Activated CD4-positive, alpha-beta T cell treated with anti-CD3 and anti-CD28 coated beads for 36 hours (primary cell): ENCODE measurements around the gene ATG2B. TPM values are rescaled to one million over a fixed set of nuclear protein-coding genes. Genes with fewer than 3 reads are reported as not detected.
"Not testable (repeated sequence)": the region's sequence is repeated elsewhere in the genome, so short reads cannot be mapped to it uniquely, and the experiment has no call there.

ENCODE experiments used
- ATAC-seq: fragments of 200-7000 bp; cut with Tn5 transposase; one replicate; pipeline ENCODE4 v1.10.0; 2021; ENCODE audit warnings: mild to moderate bottlenecking, moderate library complexity
- CTCF ChIA-PET: fragments of 350-600 bp; sonication (Branson Sonifier 250); formaldehyde crosslinking; loops from one replicate; lab custom pipeline; 2021; ENCODE audit warnings: antibody characterized with exemption; lab: Charles Lee
- POLR2A ChIA-PET: fragments of 350-600 bp; sonication (Branson Sonifier 250); formaldehyde crosslinking; loops from one replicate; lab custom pipeline; 2021; ENCODE audit warnings: antibody characterized with exemption, inconsistent platforms; lab: Charles Lee
- DNase-seq: peaks from one replicate; pipeline ENCODE4 v3.0.0-alpha.2; 2020
- H3K27ac Mint-ChIP-seq: one replicate; pipeline ENCODE4 v1.8.0; 2021; ENCODE audit warnings: mixed read lengths
- H3K27me3 Mint-ChIP-seq: one replicate; pipeline ENCODE4 v1.8.0; 2021; ENCODE audit warnings: mixed read lengths
- H3K36me3 Mint-ChIP-seq: one replicate; pipeline ENCODE4 v1.8.0; 2021; ENCODE audit warnings: low read depth, mixed read lengths
- H3K4me1 Mint-ChIP-seq: one replicate; pipeline ENCODE4 v1.8.0; 2021; ENCODE audit warnings: mixed read lengths
- H3K4me3 Mint-ChIP-seq: one replicate; pipeline ENCODE4 v1.8.0; 2021; ENCODE audit warnings: mild to moderate bottlenecking, moderate library complexity, mixed read lengths
- H3K9me3 Mint-ChIP-seq: one replicate; pipeline ENCODE4 v1.8.0; 2021; ENCODE audit warnings: low read depth, mixed read lengths
- intact Hi-C, 2 experiments: fragments of 100-400 bp; cut with DNase I in 1 of 2; cut with micrococcal nuclease in 1 of 2; formaldehyde crosslinking; loops; one replicate each; pipeline versions ENCODE4 v1.14.2 to v1.15.1; 2022 to 2024; cut with DNase I, micrococcal nuclease
- total RNA-seq, 2 experiments: library from RNA; stranded (reverse); gene quantifications; one replicate each; pipeline ENCODE4 v1.2.3, GENCODE V29; 2021

ATG2B gene
- total RNA-seq, 2 experiments from 2014 or later: 13.5 to 17.6 TPM

- DNase-seq, H3K27me3 Mint-ChIP-seq, H3K4me3 Mint-ChIP-seq, ATAC-seq, intact Hi-C loops, H3K9me3 Mint-ChIP-seq, POLR2A ChIA-PET, H3K36me3 Mint-ChIP-seq, H3K27ac Mint-ChIP-seq: not testable (repeated sequence)
- CTCF ChIA-PET: interaction anchor here (0.7 kb wide), 1 partner anchor 20 kb away, joined by 3 read pairs; no protein-coding TSS in a partner anchor
- H3K4me1 Mint-ChIP-seq: peaks cover 13% of the 10 kb centered on the region
Measured at GRCh38 chr14:96347957-96348356, 15.2 kb downstream of the ATG2B start.

GRCh38 chr14:96345669-96346068 is 17.5 kb downstream of the ATG2B start:
- Mint-ChIP-seq H3K4me3 (no peak overlapping the region), H3K9me3 (no peaks in the 10 kb centered on the region), H3K36me3 (peaks cover 1% of the 10 kb centered on the region), H3K27ac (no peak overlapping the region), H3K4me1 (peaks cover 13% of the 10 kb centered on the region), H3K27me3 (no peaks in the 10 kb centered on the region)
- ChIA-PET POLR2A (interaction anchor here (0.7 kb wide), 1 partner anchor 23 kb away, joined by 3 read pairs; no protein-coding TSS in a partner anchor), CTCF (no interaction called here)
- intact Hi-C loops: no loop called here
- DNase-seq (no peak), ATAC-seq (no peak)

- no peaks in the 10 kb centered on the region for H3K27me3 Mint-ChIP-seq
- CTCF ChIA-PET: interaction anchor here (0.9 to 1.6 kb wide), 5 partner anchors 9 to 84 kb away, joined by 3 to 5 read pairs (median 3); no protein-coding TSS in a partner anchor
- POLR2A ChIA-PET: no interaction called here
- H3K36me3 Mint-ChIP-seq: peaks cover 15% of the 10 kb centered on the region
- H3K9me3 Mint-ChIP-seq: no peaks in the 10 kb centered on the region
- no peak overlapping the region for H3K4me3 Mint-ChIP-seq
- ATAC-seq: no peak
- no peak overlapping the region for H3K27ac Mint-ChIP-seq
- DNase-seq: no peak
- intact Hi-C loops: no loop called here
- no peaks in the 10 kb centered on the region for H3K4me1 Mint-ChIP-seq
Measured at GRCh38 chr14:96341323-96341722, 21.8 kb downstream of the ATG2B start.

GRCh38 chr14:96338551-96338950 is 24.6 kb downstream of the ATG2B start:
- no peaks in the 10 kb centered on the region for H3K9me3 Mint-ChIP-seq
- H3K4me1 Mint-ChIP-seq: no peaks in the 10 kb centered on the region
- DNase-seq: no peak
- ChIA-PET CTCF (no interaction called here), POLR2A (no interaction called here)
- H3K27ac Mint-ChIP-seq: no peak overlapping the region
- peaks cover 16% of the 10 kb centered on the region for H3K36me3 Mint-ChIP-seq
- intact Hi-C loops: no loop called here
- H3K4me3 Mint-ChIP-seq: no peak overlapping the region
- no peaks in the 10 kb centered on the region for H3K27me3 Mint-ChIP-seq
- no peak for ATAC-seq

- Mint-ChIP-seq H3K4me3 (no peak overlapping the region), H3K4me1 (peaks cover 2% of the 10 kb centered on the region), H3K27me3 (no peaks in the 10 kb centered on the region), H3K9me3 (no peaks in the 10 kb centered on the region), H3K36me3 (peaks cover 25% of the 10 kb centered on the region), H3K27ac (no peak overlapping the region)
- ChIA-PET CTCF (no interaction called here), POLR2A (no interaction called here)
- no peak for DNase-seq
- no peak for ATAC-seq
- intact Hi-C loops: no loop called here
Measured at GRCh38 chr14:96324219-96324618, 38.9 kb downstream of the ATG2B start.

GRCh38 chr14:96320605-96321004 is 42.5 kb downstream of the ATG2B start:
- intact Hi-C loops: no loop called here
- ATAC-seq (peak; percentile 78), DNase-seq (no peak)
- H3K4me3 Mint-ChIP-seq: no peak overlapping the region
- no peaks in the 10 kb centered on the region for H3K27me3 Mint-ChIP-seq
- H3K36me3 Mint-ChIP-seq: peaks cover 37% of the 10 kb centered on the region
- no peak overlapping the region for H3K27ac Mint-ChIP-seq
- ChIA-PET CTCF (no interaction called here), POLR2A (no interaction called here)
- H3K9me3 Mint-ChIP-seq: no peaks in the 10 kb centered on the region
- peaks cover 2% of the 10 kb centered on the region for H3K4me1 Mint-ChIP-seq

- Mint-ChIP-seq H3K9me3 (no peaks in the 10 kb centered on the region), H3K4me3 (no peak overlapping the region), H3K4me1 (peaks cover 2% of the 10 kb centered on the region), H3K27me3 (no peaks in the 10 kb centered on the region), H3K36me3 (peaks cover 42% of the 10 kb centered on the region), H3K27ac (no peak overlapping the region)
- ChIA-PET CTCF (no interaction called here), POLR2A (no interaction called here)
- ATAC-seq (no peak), DNase-seq (no peak)
- intact Hi-C loops: no loop called here
Measured at GRCh38 chr14:96318836-96319235, 44.3 kb downstream of the ATG2B start.

- Mint-ChIP-seq H3K27ac (no peak overlapping the region), H3K36me3 (peaks cover 37% of the 10 kb centered on the region), H3K27me3 (no peaks in the 10 kb centered on the region), H3K4me1 (peaks cover 2% of the 10 kb centered on the region), H3K4me3 (no peak overlapping the region), H3K9me3 (no peaks in the 10 kb centered on the region)
- DNase-seq (no peak), ATAC-seq (no peak)
- POLR2A ChIA-PET: no interaction called here
- intact Hi-C loops: no loop called here
- CTCF ChIA-PET: no interaction called here
Measured at GRCh38 chr14:96316087-96316486, 47.1 kb downstream of the ATG2B start.

- no peak overlapping the region for H3K4me3 Mint-ChIP-seq
- CTCF ChIA-PET: no interaction called here
- POLR2A ChIA-PET: no interaction called here
Measured at GRCh38 chr14:96310906-96311305, 52.2 kb downstream of the ATG2B start.

GRCh38 chr14:96309896-96310330 is 53.2 kb downstream of the ATG2B start:
- Mint-ChIP-seq H3K4me3 (no peak overlapping the region), H3K27me3 (no peaks in the 10 kb centered on the region), H3K4me1 (no peaks in the 10 kb centered on the region), H3K9me3 (no peaks in the 10 kb centered on the region), H3K36me3 (peaks cover 34% of the 10 kb centered on the region), H3K27ac (no peak overlapping the region)
- intact Hi-C loops: no loop called here
- no peak for ATAC-seq
- CTCF ChIA-PET: interaction anchor here (0.7 to 3.8 kb wide), 3 partner anchors 12 to 18 kb away, joined by 3 to 15 read pairs (median 3); no protein-coding TSS in a partner anchor
- POLR2A ChIA-PET: no interaction called here
- DNase-seq: no peak

More at GRCh38 chr14:96310906-96311305, 52.2 kb downstream of the ATG2B start:
- Mint-ChIP-seq H3K9me3 (no peaks in the 10 kb centered on the region), H3K27ac (no peak overlapping the region), H3K4me1 (no peaks in the 10 kb centered on the region), H3K27me3 (no peaks in the 10 kb centered on the region), H3K36me3 (peaks cover 39% of the 10 kb centered on the region)
- no peak for DNase-seq
- no peak for ATAC-seq
- intact Hi-C loops: no loop called here

GRCh38 chr14:96309133-96309895 is 53.8 kb downstream of the ATG2B start:
- POLR2A ChIA-PET: no interaction called here
- CTCF ChIA-PET: interaction anchor here (0.6 to 3.8 kb wide), 4 partner anchors 11 to 228 kb away, joined by 3 to 15 read pairs (median 3); no protein-coding TSS in a partner anchor
- Mint-ChIP-seq H3K27me3 (no peaks in the 10 kb centered on the region), H3K36me3 (peaks cover 32% of the 10 kb centered on the region), H3K27ac (no peak overlapping the region), H3K4me1 (no peaks in the 10 kb centered on the region), H3K4me3 (no peak overlapping the region), H3K9me3 (no peaks in the 10 kb centered on the region)
- ATAC-seq: no peak
- intact Hi-C loops: no loop called here
- DNase-seq: no peak

GRCh38 chr14:96307434-96307833 is 55.7 kb downstream of the ATG2B start:
- intact Hi-C loops: no loop called here
- POLR2A ChIA-PET: no interaction called here
- Mint-ChIP-seq H3K27ac (no peak overlapping the region), H3K4me1 (no peaks in the 10 kb centered on the region), H3K9me3 (no peaks in the 10 kb centered on the region), H3K36me3 (peaks cover 26% of the 10 kb centered on the region), H3K4me3 (no peak overlapping the region), H3K27me3 (no peaks in the 10 kb centered on the region)
- ATAC-seq: no peak
- no peak for DNase-seq
- CTCF ChIA-PET: interaction anchor here (0.7 to 3.8 kb wide), 3 partner anchors 9 to 21 kb away, joined by 3 to 15 read pairs (median 4); no protein-coding TSS in a partner anchor
